ENCODE data around the gene OR13F1.
"Not testable (repeated sequence)": the region's sequence is repeated elsewhere in the genome, so short reads cannot be mapped to it uniquely, and the experiment has no call there.

The OR13F1 gene

DNA sequence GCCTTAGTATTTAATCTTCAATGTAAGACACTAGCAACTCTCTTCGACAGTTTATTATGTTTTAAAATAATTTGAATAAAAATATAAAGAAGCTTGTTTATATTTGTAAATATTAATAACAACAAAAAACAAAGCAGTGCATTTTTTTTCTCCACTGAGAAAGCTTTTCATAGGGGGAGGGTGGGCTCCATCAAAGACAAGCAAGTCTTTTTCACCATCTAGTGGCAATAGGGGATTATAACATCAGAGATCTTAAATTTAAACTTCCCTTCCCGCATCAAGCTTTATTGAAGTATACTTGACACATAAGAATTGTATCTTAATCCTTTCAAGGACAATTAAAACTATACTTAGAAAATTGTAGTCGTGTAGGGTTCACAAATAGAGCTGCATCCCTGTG lies 9.3 kb upstream of the OR13F1 start:
- in situ Hi-C loops (cut with HindIII; ENCODE audit: low sequenced_read_pairs), result no loop called here
- DNase-seq (ENCODE audit: low read depth, low spot score), result no peak
- H3K4me3 ChIP-seq (ENCODE audit: low read depth, low read length), result no peak overlapping the region
- TF ChIP-seq, protein P1, sequence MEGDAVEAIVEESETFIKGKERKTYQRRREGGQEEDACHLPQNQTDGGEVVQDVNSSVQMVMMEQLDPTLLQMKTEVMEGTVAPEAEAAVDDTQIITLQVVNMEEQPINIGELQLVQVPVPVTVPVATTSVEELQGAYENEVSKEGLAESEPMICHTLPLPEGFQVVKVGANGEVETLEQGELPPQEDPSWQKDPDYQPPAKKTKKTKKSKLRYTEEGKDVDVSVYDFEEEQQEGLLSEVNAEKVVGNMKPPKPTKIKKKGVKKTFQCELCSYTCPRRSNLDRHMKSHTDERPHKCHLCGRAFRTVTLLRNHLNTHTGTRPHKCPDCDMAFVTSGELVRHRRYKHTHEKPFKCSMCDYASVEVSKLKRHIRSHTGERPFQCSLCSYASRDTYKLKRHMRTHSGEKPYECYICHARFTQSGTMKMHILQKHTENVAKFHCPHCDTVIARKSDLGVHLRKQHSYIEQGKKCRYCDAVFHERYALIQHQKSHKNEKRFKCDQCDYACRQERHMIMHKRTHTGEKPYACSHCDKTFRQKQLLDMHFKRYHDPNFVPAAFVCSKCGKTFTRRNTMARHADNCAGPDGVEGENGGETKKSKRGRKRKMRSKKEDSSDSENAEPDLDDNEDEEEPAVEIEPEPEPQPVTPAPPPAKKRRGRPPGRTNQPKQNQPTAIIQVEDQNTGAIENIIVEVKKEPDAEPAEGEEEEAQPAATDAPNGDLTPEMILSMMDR (IDR thresholded peaks at IDR 0.05; ENCODE audit: low read depth, low read length), result no peak

DNA sequence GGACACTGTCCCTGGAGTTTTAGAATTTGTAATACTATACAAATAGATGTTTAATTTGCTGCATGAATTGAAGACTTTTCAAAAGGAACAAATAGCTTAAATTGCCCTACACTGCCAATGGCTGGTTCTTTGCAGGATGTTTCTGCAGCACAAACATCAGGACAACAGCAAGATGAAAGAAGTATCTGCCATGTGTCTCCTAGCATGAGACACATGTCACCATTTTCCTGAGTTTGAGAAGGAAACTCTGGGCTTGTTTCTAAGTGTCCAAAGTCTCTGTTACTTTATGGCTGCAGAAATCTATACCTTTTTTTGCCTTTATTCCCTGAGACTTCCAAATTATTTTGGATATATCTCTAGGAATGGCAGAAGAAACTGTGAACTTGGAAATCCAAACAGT lies 623 bp upstream of the OR13F1 start:
- no peak for DNase-seq (ENCODE audit: low read depth, low spot score)
- in situ Hi-C loops (cut with HindIII; ENCODE audit: low sequenced_read_pairs), result no loop called here
- TF ChIP-seq, protein P1 (IDR thresholded peaks at IDR 0.05; ENCODE audit: low read depth, low read length), result no peak
- H3K4me3 ChIP-seq (ENCODE audit: low read depth, low read length), result no peak overlapping the region

DNA sequence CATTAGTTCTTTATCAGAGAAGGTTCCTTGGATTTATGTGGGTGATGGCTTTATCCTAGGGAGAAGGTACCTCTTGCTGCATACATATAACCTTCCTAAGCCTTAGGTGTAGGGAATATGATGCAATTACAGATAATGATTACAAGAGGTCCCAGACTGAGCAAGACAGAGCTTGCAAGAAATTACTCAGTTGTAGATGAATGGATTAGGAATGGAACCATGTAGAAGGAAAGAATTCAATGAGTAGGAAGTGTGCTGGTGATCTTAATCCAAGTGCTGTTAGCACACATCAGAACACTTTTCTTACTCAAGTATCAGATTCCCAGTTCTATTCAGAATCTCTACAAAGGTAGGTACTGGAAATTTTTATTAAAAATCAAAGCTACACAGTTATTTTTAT lies 2.5 kb downstream of the OR13F1 start:
- H3K4me3 ChIP-seq (ENCODE audit: low read depth, low read length), result no peak overlapping the region
- TF ChIP-seq, protein P1 (IDR thresholded peaks at IDR 0.05; ENCODE audit: low read depth, low read length), result no peak
- no peak for DNase-seq (ENCODE audit: low read depth, low spot score)
- in situ Hi-C loops (cut with HindIII; ENCODE audit: low sequenced_read_pairs), result no loop called here

DNA sequence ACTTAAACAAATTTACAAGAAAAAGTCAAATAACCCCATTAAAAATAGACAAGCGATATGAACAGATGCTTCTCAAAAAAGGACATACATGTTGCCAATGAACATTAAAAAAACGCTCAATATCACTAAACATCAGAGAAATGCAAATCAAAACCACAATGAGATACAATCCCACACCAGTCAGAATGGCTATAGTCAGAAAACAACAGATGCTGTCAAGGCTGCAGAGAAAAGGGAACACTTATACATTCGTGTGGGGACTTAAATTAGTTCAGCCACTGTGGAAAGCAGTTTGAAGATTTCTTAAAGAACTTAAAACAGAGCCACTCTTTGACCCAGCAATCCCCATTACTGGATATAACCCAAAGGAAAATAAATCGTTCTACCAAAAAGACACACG lies 10.8 kb downstream of the OR13F1 start:
- H3K4me3 ChIP-seq (ENCODE audit: low read depth, low read length), result no peak overlapping the region
- DNase-seq (ENCODE audit: low read depth, low spot score), result no peak
- TF ChIP-seq, protein P1 (IDR thresholded peaks at IDR 0.05; ENCODE audit: low read depth, low read length), result no peak
- in situ Hi-C loops (cut with HindIII; ENCODE audit: low sequenced_read_pairs), result no loop called here

DNA sequence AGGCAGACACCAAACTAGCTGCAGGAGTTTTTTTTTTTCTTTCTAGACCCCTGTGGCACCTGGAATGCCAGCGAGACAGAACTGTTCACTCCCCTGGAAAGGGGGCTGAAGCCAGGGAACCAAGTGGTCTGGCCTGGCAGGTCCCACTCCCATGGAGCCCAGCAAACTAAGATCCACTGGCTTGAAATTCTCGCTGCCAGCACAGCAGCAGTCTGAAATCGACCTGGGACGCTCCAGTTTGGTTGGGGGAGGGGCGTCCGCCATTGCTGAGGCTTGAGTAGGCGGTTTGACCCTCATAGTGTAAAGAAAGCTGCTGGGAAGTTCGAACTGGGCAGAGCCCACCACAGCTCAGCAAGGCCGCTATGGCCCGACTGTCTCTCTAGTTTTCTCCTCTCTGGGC lies 16.2 kb downstream of the OR13F1 start:
- in situ Hi-C loops (cut with HindIII; ENCODE audit: low sequenced_read_pairs); H3K4me3 ChIP-seq (ENCODE audit: low read depth, low read length); DNase-seq (ENCODE audit: low read depth, low spot score): not testable (repeated sequence)

DNA sequence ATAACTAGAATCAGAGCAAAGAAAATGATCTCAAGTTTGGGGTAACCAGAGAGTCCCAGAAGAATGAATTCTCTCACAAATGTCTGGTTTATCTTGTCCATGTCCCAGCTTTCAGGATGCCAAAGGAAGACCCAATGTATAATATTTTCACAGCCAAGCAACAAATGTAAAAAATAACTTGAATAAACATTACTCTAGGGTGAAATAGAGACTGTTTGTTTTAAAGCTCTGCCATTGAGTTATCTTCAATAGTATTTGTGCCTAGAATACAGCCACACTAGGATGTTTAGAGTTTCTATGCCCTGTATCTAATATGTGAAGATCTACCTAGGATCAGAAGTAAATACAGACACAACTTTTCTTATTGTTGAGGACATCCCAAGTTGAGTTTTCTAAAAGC lies 23.0 kb downstream of the OR13F1 start, which contains the start of gene OR13C4:
Gene OR13C4, minus strand, starts transcription at position 101 of the 400 bp plus-strand sequence. Its CDS starts 0 bp downstream, at position 101.
- in situ Hi-C loops (cut with HindIII; ENCODE audit: low sequenced_read_pairs), result no loop called here
- no peak within 1 kb of the TSS for H3K4me3 ChIP-seq (ENCODE audit: low read depth, low read length)
- no peak for DNase-seq (ENCODE audit: low read depth, low spot score)
- TF ChIP-seq, protein P1 (IDR thresholded peaks at IDR 0.05; ENCODE audit: low read depth, low read length), result no peak

DNA sequence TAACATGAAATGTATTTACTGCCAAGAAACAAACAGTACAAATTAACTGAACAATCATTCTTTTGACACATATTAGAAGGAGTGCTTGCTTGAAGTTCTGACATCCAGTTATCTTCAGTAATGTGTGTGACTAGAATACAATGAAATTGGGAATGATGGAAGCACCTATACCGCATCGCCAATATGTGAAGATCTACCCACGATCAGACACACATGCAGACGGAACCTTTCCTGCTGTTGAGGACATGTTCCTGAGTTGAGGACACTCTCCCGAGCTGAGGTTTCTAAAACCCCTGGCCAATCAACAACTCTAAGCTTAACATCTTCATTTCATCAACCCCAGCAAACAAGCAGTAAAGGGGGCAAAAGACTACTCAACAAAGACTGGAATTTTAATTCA lies 32.7 kb downstream of the OR13F1 start, which contains the start of gene OR13C3:
Gene OR13C3, minus strand, starts transcription at position 101 of the 400 bp plus-strand sequence. CDS start 133 bp downstream, outside the sequence.
- H3K4me3 ChIP-seq (ENCODE audit: low read depth, low read length), result no peak within 1 kb of the TSS
- in situ Hi-C loops (cut with HindIII; ENCODE audit: low sequenced_read_pairs), result no loop called here
- TF ChIP-seq, protein P1 (IDR thresholded peaks at IDR 0.05; ENCODE audit: low read depth, low read length), result no peak
- DNase-seq (ENCODE audit: low read depth, low spot score), result no peak
